GM12865 (cell line): ENCODE results near the gene LTBP1.

Source experiments
- DNase-seq: peaks from one replicate; pipeline ENCODE4 v3.0.0; 2010; ENCODE audit warnings: low read depth
- H3K4me3 ChIP-seq: 2 replicates; pipeline ENCODE4 v1.5.1; 2011; ENCODE audit warnings: mild to moderate bottlenecking, low read depth, low read length, control low read depth
- TF ChIP-seq, protein P1 (sequence below): IDR thresholded peaks from 2 replicates; pipeline ENCODE4 v1.5.1; 2011; ENCODE audit warnings: low read length, control low read depth, low read depth, inconsistent platforms; ENCODE audit not compliant: insufficient read depth; ENCODE audit errors: missing control alignments

The LTBP1 gene

DNA sequence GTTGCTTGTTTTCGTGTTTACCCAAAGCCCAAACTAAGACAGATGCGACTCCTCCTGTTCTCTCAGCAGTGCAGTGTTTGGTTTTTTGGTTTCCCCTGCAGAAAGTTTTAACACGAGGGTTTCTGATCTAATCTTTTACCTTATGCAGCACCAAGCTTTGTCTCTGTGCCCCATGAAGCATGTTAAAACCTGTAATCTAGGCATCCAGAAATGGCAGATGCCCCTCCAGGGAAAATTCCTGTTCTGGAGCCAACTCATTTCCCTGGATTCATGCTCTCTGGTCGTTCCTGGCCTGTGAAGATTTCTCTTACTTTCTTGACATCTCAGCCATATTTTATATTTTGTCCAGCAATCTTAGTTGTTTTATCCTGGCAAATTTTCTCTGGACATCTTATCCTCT lies 91.5 kb downstream of the LTBP1 start:
- no peak for DNase-seq
- H3K4me3 ChIP-seq, result no peak overlapping the region
- TF ChIP-seq, protein P1, sequence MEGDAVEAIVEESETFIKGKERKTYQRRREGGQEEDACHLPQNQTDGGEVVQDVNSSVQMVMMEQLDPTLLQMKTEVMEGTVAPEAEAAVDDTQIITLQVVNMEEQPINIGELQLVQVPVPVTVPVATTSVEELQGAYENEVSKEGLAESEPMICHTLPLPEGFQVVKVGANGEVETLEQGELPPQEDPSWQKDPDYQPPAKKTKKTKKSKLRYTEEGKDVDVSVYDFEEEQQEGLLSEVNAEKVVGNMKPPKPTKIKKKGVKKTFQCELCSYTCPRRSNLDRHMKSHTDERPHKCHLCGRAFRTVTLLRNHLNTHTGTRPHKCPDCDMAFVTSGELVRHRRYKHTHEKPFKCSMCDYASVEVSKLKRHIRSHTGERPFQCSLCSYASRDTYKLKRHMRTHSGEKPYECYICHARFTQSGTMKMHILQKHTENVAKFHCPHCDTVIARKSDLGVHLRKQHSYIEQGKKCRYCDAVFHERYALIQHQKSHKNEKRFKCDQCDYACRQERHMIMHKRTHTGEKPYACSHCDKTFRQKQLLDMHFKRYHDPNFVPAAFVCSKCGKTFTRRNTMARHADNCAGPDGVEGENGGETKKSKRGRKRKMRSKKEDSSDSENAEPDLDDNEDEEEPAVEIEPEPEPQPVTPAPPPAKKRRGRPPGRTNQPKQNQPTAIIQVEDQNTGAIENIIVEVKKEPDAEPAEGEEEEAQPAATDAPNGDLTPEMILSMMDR, result no peak

DNA sequence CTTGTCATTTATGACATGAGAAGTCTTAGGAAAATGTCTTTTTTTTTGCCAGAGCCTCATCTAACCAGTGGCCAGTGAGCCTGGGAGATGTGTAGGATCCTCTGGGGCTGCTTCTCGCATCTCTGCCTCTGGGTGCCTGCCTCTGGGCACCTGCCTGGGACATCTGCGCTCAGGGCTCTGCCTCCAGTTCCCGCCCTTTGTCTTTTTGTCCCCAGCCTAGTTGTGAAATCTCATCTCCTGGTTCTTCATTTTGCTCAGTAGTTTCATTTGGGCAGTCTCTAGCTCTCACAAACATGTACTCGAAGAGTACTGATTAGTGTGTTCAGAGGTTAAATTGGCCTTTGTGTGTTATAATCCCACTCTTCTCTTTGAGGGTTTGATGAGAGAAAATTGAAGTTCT lies 92.0 kb downstream of the LTBP1 start:
- H3K4me3 ChIP-seq, result no peak overlapping the region
- DNase-seq, result no peak

DNA sequence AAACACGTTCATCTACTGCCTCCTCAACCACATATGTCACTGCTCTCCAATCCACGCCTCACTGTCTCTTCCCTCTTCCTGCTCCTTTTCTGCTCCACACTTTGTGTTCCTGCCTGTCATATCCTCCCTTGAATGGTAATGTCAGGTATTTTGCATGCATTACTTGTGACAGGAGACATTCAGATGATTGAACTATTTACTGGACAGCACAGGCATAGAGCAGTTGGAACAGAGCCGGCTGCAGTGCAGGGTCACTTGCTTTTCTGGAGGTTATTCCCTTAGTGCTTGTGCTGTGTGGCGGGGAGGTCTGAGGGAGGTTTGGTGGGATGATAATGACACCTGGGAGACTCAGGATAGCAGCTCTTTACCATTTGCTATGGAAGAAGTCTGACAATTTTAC lies 93.8 kb downstream of the LTBP1 start:
- TF ChIP-seq, protein P1, result no peak
- DNase-seq, result no peak
- no peak overlapping the region for H3K4me3 ChIP-seq

More for the DNA sequence above, 92.0 kb downstream of the LTBP1 start:
- TF ChIP-seq, protein P1, result no peak

DNA sequence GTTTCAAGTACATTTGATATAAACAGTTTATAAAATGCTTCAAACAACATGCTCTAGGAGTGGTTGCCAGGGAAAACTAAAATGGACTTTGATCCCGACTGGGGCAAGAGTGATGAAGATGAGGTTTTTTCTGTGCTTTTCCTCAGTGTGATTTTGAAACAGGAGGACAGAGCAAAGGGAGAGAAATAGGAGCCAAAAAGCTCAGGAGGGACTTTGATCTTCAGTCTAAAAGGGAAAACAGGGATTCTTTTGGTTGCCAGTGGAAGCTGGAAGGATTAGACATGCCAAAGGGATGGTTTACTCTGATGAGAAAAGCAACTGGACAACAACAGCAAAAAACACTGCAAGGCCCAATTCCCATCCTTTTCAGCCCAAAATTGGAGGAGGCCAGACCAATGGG lies 95.5 kb downstream of the LTBP1 start:
- TF ChIP-seq, protein P1, result no peak
- no peak overlapping the region for H3K4me3 ChIP-seq
- DNase-seq, result no peak

DNA sequence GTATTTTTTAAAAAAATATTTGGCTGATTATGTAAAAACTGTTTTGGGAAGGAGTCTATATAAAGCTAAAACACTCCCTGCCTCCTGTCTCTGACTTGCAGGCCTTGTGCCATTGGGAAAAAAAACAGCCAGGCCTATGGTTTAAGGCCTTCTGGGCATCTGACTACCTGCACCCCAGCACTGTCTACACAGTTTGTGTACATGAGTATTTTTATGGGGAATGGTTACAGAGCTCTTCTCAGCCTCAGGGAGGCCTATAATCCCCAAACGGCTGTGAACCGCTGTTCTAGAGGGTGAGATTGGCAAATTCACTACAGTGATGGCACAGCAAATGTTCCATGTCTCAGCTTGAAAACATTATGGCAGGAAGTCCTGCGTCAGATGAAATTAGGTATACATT lies 96.1 kb downstream of the LTBP1 start:
- DNase-seq, result no peak
- TF ChIP-seq, protein P1, result no peak
- H3K4me3 ChIP-seq, result no peak overlapping the region

DNA sequence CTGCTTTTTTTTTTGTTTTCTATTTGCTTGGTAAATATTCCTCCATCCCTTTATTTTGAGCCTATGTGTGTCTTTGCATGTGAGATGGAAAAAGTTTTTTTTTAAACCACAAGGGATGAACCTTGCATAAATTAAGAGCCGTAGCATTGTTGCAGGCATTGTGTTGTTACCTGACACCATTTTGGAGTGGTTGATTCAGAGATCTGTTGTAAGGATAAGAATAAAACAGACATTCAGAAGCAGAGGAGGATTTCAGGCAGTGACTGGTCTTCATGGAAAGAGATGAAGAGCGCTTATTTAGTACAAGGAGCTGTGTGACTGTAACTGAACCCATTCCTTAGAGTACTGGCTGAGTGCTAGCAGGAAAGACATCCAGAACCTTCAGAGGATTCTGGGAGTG lies 101.2 kb downstream of the LTBP1 start:
- TF ChIP-seq, protein P1, result no peak
- no peak overlapping the region for H3K4me3 ChIP-seq
- no peak for DNase-seq

DNA sequence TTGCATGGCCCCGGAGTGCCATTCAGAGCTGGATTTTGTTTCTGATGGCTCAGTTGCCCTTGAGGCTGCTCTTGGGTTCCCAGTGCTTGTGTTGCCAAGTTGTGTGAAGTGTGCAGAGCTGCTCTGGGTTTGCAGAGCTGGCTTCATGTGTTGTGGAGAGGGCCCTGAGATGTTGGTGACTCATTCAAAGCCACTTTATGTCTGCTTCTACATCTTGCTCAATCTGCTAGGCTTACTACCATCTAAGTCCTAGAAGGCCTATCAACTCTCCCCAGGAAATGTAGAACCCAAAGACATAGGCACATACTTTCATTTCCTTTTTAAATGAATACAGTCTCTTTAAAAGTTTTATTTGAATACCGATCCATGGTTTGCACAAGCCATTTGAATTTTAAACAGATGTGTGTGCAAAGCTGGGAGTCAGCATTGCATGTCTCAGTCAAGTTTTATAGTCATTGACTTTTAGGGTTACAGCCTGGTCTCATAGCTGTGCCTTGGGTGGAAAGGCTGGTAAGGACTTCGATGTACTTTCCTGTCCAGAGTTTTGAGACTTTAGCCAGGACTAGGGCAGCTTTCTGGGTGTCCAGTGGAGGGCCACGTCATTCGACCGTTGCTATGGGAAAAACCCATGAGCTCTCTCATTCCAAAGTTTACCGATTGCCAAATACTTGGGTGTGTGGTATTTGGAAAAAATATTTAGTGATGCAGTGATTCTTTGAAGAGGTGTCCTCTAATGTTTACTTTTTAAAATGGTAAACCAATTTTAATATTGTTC lies 105.0 kb downstream of the LTBP1 start:
- no peak for DNase-seq
- H3K4me3 ChIP-seq, result no peak overlapping the region
- TF ChIP-seq, protein P1, result no peak
